Mesendoderm (in vitro differentiated cells): ENCODE data around the gene TSEN2.
A peak's percentile ranks its signal among the peaks of the same experiment; 100 is the strongest.

Source experiments
- DNase-seq: peaks from one replicate; pipeline ENCODE4 v3.0.0; 2013
- H2AK5ac ChIP-seq: 2 replicates; pipeline ENCODE4 v1.6.1; 2013; ENCODE audit warnings: low read length, inconsistent platforms
- H2BK120ac ChIP-seq: 2 replicates; pipeline ENCODE4 v1.6.1; 2013; ENCODE audit warnings: low read depth, mild to moderate bottlenecking, low read length, moderate library complexity, mixed read lengths
- H2BK15ac ChIP-seq: replicated peaks from 2 replicates; pipeline ENCODE4 v1.6.1; 2013; ENCODE audit warnings: low read depth, mild to moderate bottlenecking, moderate library complexity
- H2BK5ac ChIP-seq: 2 replicates; pipeline ENCODE4 v1.6.1; 2013; ENCODE audit warnings: low read length, inconsistent platforms
- H3K18ac ChIP-seq: 2 replicates; pipeline ENCODE4 v1.6.1; 2013; ENCODE audit warnings: mild to moderate bottlenecking, low read length, mixed read lengths
- H3K23ac ChIP-seq: one replicate; pipeline ENCODE4 v1.6.1; 2013; ENCODE audit warnings: low read length
- H3K27ac ChIP-seq: 2 replicates; pipeline ENCODE4 v1.5.1; 2013; ENCODE audit warnings: low read depth, mild to moderate bottlenecking, inconsistent platforms, low read length, moderate library complexity
- H3K27me3 ChIP-seq: 2 replicates; pipeline ENCODE4 v1.6.1; 2013; ENCODE audit warnings: low read length, control low read depth, mild to moderate bottlenecking, inconsistent platforms; ENCODE audit not compliant: insufficient read depth, poor library complexity
- H3K36me3 ChIP-seq: 2 replicates; pipeline ENCODE4 v1.6.1; 2013; ENCODE audit warnings: low read length, inconsistent platforms; ENCODE audit not compliant: control insufficient read depth, insufficient read depth
- H3K4ac ChIP-seq: one replicate; pipeline ENCODE4 v1.6.1; 2013; ENCODE audit warnings: low read depth, mild to moderate bottlenecking, low read length, moderate library complexity
- H3K4me1 ChIP-seq: 2 replicates; pipeline ENCODE4 v1.6.1; 2013; ENCODE audit warnings: low read depth, low read length, inconsistent platforms; ENCODE audit not compliant: control insufficient read depth
- H3K4me2 ChIP-seq: 2 replicates; pipeline ENCODE4 v1.6.1; 2013; ENCODE audit warnings: low read length
- H3K4me3 ChIP-seq: 2 replicates; pipeline ENCODE4 v1.5.1; 2013; ENCODE audit warnings: mild to moderate bottlenecking, low read length
- H3K56ac ChIP-seq: one replicate; pipeline ENCODE4 v1.6.1; 2013; ENCODE audit warnings: low read length
- H3K79me1 ChIP-seq: 2 replicates; pipeline ENCODE4 v1.6.1; 2013; ENCODE audit warnings: low read length, inconsistent platforms
- H3K79me2 ChIP-seq: 2 replicates; pipeline ENCODE4 v1.6.1; 2013; ENCODE audit warnings: mild to moderate bottlenecking, low read length; ENCODE audit not compliant: control insufficient read depth, insufficient read depth
- H3K9ac ChIP-seq: 2 replicates; pipeline ENCODE4 v1.6.1; 2013; ENCODE audit warnings: low read length, inconsistent platforms
- H4K5ac ChIP-seq: one replicate; pipeline ENCODE4 v1.6.1; 2013; ENCODE audit warnings: low read length
- H4K8ac ChIP-seq: one replicate; pipeline ENCODE4 v1.6.1; 2013; ENCODE audit warnings: low read depth, mild to moderate bottlenecking, control low read depth, low read length, moderate library complexity
- WGBS: extraction: QIAGEN DNeasy Blood & Tissue Kit; methylation state at CpG from one replicate; pipeline ENCODE4 v1.1.7; 2013; ENCODE audit warnings: low lambda C conversion rate, missing lambda C conversion rate; ENCODE audit not compliant: insufficient coverage; ENCODE audit errors: extremely low coverage; 5-methylcytosine and 5-hydroxymethylcytosine counted together

Gene TSEN2

GRCh38 chr3:12484983-12485327 is 675 bp downstream of the TSEN2 start:
- Histone ChIP-seq H3K27ac (no peak overlapping the region), H3K4me1 (no peaks in the 10 kb centered on the region), H3K9ac (peak overlapping the region; percentile 88), H3K79me1 (peaks cover 8% of the 10 kb centered on the region), H2AK5ac (no peak overlapping the region), H2BK15ac (no peak overlapping the region), H2BK120ac (no peak overlapping the region), H3K4me3 (peak overlapping the region; percentile 78), H3K79me2 (peaks cover 12% of the 10 kb centered on the region), H4K8ac (no peak overlapping the region), H3K23ac (no peak overlapping the region), H3K56ac (peak overlapping the region; percentile 93), H3K36me3 (no peaks in the 10 kb centered on the region), H3K27me3 (no peaks in the 10 kb centered on the region), H4K5ac (no peak overlapping the region), H3K4ac (no peak overlapping the region), H2BK5ac (no peak overlapping the region), H3K4me2 (peak overlapping the region; percentile 16), H3K18ac (no peak overlapping the region)
- peak; percentile 26 for DNase-seq
- no CpG with 5 or more reads among the region's 5 CpGs for WGBS

GRCh38 chr3:12486001-12486400 is 1.7 kb downstream of the TSEN2 start:
- no peak overlapping the region for H3K27ac ChIP-seq
- no peaks in the 10 kb centered on the region for H3K36me3 ChIP-seq
- DNase-seq, result no peak
- H2BK120ac ChIP-seq, result no peak overlapping the region
- no peak overlapping the region for H3K9ac ChIP-seq
- no peak overlapping the region for H3K23ac ChIP-seq
- no peaks in the 10 kb centered on the region for H3K4me1 ChIP-seq
- H2BK5ac ChIP-seq, result no peak overlapping the region
- WGBS, result no CpG with 5 or more reads among the region's 4 CpGs
- H3K4me3 ChIP-seq, result no peak overlapping the region
- no peak overlapping the region for H4K5ac ChIP-seq
- no peak overlapping the region for H3K4ac ChIP-seq
- H3K79me1 ChIP-seq, result peaks cover 8% of the 10 kb centered on the region
- no peak overlapping the region for H3K56ac ChIP-seq
- H3K18ac ChIP-seq, result no peak overlapping the region
- no peak overlapping the region for H4K8ac ChIP-seq
- H3K79me2 ChIP-seq, result peaks cover 12% of the 10 kb centered on the region
- no peak overlapping the region for H2AK5ac ChIP-seq
- no peaks in the 10 kb centered on the region for H3K27me3 ChIP-seq
- no peak overlapping the region for H3K4me2 ChIP-seq
- H2BK15ac ChIP-seq, result no peak overlapping the region

GRCh38 chr3:12486916-12487315 is 2.6 kb downstream of the TSEN2 start:
- Histone ChIP-seq H3K4me3 (no peak overlapping the region), H2BK5ac (no peak overlapping the region), H3K27ac (no peak overlapping the region), H2BK15ac (no peak overlapping the region), H3K79me2 (peaks cover 12% of the 10 kb centered on the region), H3K27me3 (no peaks in the 10 kb centered on the region), H2BK120ac (no peak overlapping the region), H2AK5ac (no peak overlapping the region), H3K4me1 (no peaks in the 10 kb centered on the region), H3K36me3 (no peaks in the 10 kb centered on the region), H3K23ac (no peak overlapping the region), H4K8ac (no peak overlapping the region), H3K4me2 (no peak overlapping the region), H3K4ac (no peak overlapping the region), H3K79me1 (peaks cover 8% of the 10 kb centered on the region), H3K56ac (no peak overlapping the region), H3K18ac (no peak overlapping the region), H3K9ac (no peak overlapping the region), H4K5ac (no peak overlapping the region)
- no CpG with 5 or more reads among the region's 5 CpGs for WGBS
- no peak for DNase-seq

- no peak overlapping the region for H3K18ac ChIP-seq
- WGBS, result no CpG with 5 or more reads among the region's 3 CpGs
- H4K8ac ChIP-seq, result no peak overlapping the region
- H3K27me3 ChIP-seq, result no peaks in the 10 kb centered on the region
- no peak overlapping the region for H4K5ac ChIP-seq
- H3K4me1 ChIP-seq, result no peaks in the 10 kb centered on the region
- H3K4ac ChIP-seq, result no peak overlapping the region
- H2AK5ac ChIP-seq, result no peak overlapping the region
- no peak overlapping the region for H3K56ac ChIP-seq
- H3K4me3 ChIP-seq, result no peak overlapping the region
- H3K79me2 ChIP-seq, result peaks cover 12% of the 10 kb centered on the region
- H2BK120ac ChIP-seq, result no peak overlapping the region
- H3K4me2 ChIP-seq, result no peak overlapping the region
- no peak overlapping the region for H2BK15ac ChIP-seq
- H3K27ac ChIP-seq, result no peak overlapping the region
- H3K79me1 ChIP-seq, result peaks cover 8% of the 10 kb centered on the region
- no peaks in the 10 kb centered on the region for H3K36me3 ChIP-seq
- no peak overlapping the region for H3K9ac ChIP-seq
- H2BK5ac ChIP-seq, result no peak overlapping the region
- DNase-seq, result no peak
- no peak overlapping the region for H3K23ac ChIP-seq
Measured at GRCh38 chr3:12487336-12487735, 3.1 kb downstream of the TSEN2 start.

- WGBS, result no CpG with 5 or more reads among the region's 3 CpGs
- DNase-seq, result no peak
- H2BK15ac ChIP-seq, result no peak overlapping the region
- no peak overlapping the region for H3K23ac ChIP-seq
- H3K9ac ChIP-seq, result no peak overlapping the region
- H3K79me1 ChIP-seq, result peaks cover 8% of the 10 kb centered on the region
- H3K36me3 ChIP-seq, result no peaks in the 10 kb centered on the region
- no peak overlapping the region for H2BK120ac ChIP-seq
- no peak overlapping the region for H3K4ac ChIP-seq
- no peaks in the 10 kb centered on the region for H3K27me3 ChIP-seq
- no peak overlapping the region for H3K4me3 ChIP-seq
- H4K8ac ChIP-seq, result no peak overlapping the region
- no peak overlapping the region for H3K4me2 ChIP-seq
- no peak overlapping the region for H3K56ac ChIP-seq
- peaks cover 12% of the 10 kb centered on the region for H3K79me2 ChIP-seq
- no peaks in the 10 kb centered on the region for H3K4me1 ChIP-seq
- H4K5ac ChIP-seq, result no peak overlapping the region
- no peak overlapping the region for H2AK5ac ChIP-seq
- H3K27ac ChIP-seq, result no peak overlapping the region
- no peak overlapping the region for H3K18ac ChIP-seq
- H2BK5ac ChIP-seq, result no peak overlapping the region
Measured at GRCh38 chr3:12487786-12488185, 3.5 kb downstream of the TSEN2 start.

- no peaks in the 10 kb centered on the region for H3K4me1 ChIP-seq
- H2BK120ac ChIP-seq, result no peak overlapping the region
- H3K27me3 ChIP-seq, result no peaks in the 10 kb centered on the region
- H3K18ac ChIP-seq, result no peak overlapping the region
- no peak overlapping the region for H3K4me3 ChIP-seq
- H2BK5ac ChIP-seq, result no peak overlapping the region
- no peak overlapping the region for H2BK15ac ChIP-seq
- no peak overlapping the region for H3K9ac ChIP-seq
- H3K4ac ChIP-seq, result no peak overlapping the region
- peaks cover 12% of the 10 kb centered on the region for H3K79me2 ChIP-seq
- H4K8ac ChIP-seq, result no peak overlapping the region
- no peak overlapping the region for H3K4me2 ChIP-seq
- peaks cover 8% of the 10 kb centered on the region for H3K79me1 ChIP-seq
- H4K5ac ChIP-seq, result no peak overlapping the region
- no peaks in the 10 kb centered on the region for H3K36me3 ChIP-seq
- H3K56ac ChIP-seq, result no peak overlapping the region
- H3K27ac ChIP-seq, result no peak overlapping the region
- no peak overlapping the region for H3K23ac ChIP-seq
- no peak for DNase-seq
- WGBS, result no CpG with 5 or more reads among the region's 1 CpG
- no peak overlapping the region for H2AK5ac ChIP-seq
Measured at GRCh38 chr3:12489368-12489767, 5.1 kb downstream of the TSEN2 start.
